HepG2 (cell line): ENCODE measurements around the gene ARHGAP15. TPM values are rescaled to one million over a fixed set of nuclear protein-coding genes. Genes with fewer than 3 reads are reported as not detected.

Experiments
- ATAC-seq: fragments of 200-7000 bp; cut with Tn5 transposase; 3 replicates; pipeline ENCODE4 v1.9.1; 2020; ENCODE audit warnings: mild to moderate bottlenecking, moderate library complexity
- BruUV-seq: library from RNA; stranded (reverse); fragments of 400-500 nt; replicated peaks from 2 replicates; lab custom pipeline; 2021; lab: Mats Ljungman, UMichigan
- CTCF ChIA-PET: fragments of 300-600 bp; formaldehyde crosslinking; extraction: SDS; loops from one replicate; lab custom pipeline; 2021; ENCODE audit warnings: low total read pairs, inconsistent platforms, low intra/inter-chr PET ratio; lab: Yijun Ruan, JAX
- POLR2A ChIA-PET: fragments of 350-600 bp; sonication (Branson Sonifier 250); formaldehyde crosslinking; loops from one replicate; lab custom pipeline; 2020; ENCODE audit warnings: antibody characterized with exemption, inconsistent platforms; lab: Yijun Ruan, JAX
- DNase-seq: peaks from one replicate; pipeline ENCODE4 v3.0.0-alpha.2; 2015; ENCODE audit warnings: low spot score
- FAIRE-seq: peaks from 3 replicates; lab custom pipeline; 2011; peaks lifted over from hg19 to GRCh38; lab: Jason Lieb, UNC
- H2AFZ ChIP-seq: one replicate; pipeline ENCODE4 v1.6.1; 2011; ENCODE audit warnings: low read length, inconsistent platforms
- H3K27ac ChIP-seq: fragments of 300-600 bp; 3 replicates; pipeline ENCODE4 v1.8.0; 2011; ENCODE audit warnings: mixed run types, mild to moderate bottlenecking, mixed read lengths, low read length, inconsistent platforms; ENCODE audit not compliant: insufficient read depth; ENCODE audit errors: extremely low read length
- H3K27me3 ChIP-seq, 2 experiments: fragments of 200-600 bp in 1 of 2; 2 replicates in 1 of 2; 3 replicates in 1 of 2; pipeline versions ENCODE4 v1.6.0 to v1.8.0; 2011; ENCODE audit warnings: low read length in 2 of 2, mild to moderate bottlenecking in 2 of 2, moderate library complexity in 2 of 2, inconsistent platforms in 1 of 2; ENCODE audit not compliant: insufficient read depth in 2 of 2, control insufficient read depth in 1 of 2
- H3K36me3 ChIP-seq, 2 experiments: fragments of 200-600 bp in 1 of 2; replicated peaks in 1 of 2; 2 replicates in 1 of 2; 3 replicates in 1 of 2; pipeline versions ENCODE4 v1.5.1 to v1.8.0; 2011; ENCODE audit warnings: low read length in 2 of 2, inconsistent platforms in 1 of 2; ENCODE audit not compliant: insufficient read depth in 2 of 2, control insufficient read depth in 1 of 2
- H3K4me1 ChIP-seq: 2 replicates; pipeline ENCODE4 v1.5.1; 2012; ENCODE audit warnings: low read length, inconsistent platforms; ENCODE audit not compliant: insufficient read depth
- H3K4me2 ChIP-seq: 2 replicates; pipeline ENCODE4 v1.6.0; 2011; ENCODE audit warnings: low read depth, low read length, inconsistent platforms
- H3K4me3 ChIP-seq, 3 experiments: fragments of 200-600 bp in 1 of 3; sonication (generic), shearing (Covaris generic) in 1 of 3; replicated peaks in 1 of 3; 2 replicates each; pipeline ENCODE4 v1.5.1; 2011 to 2016; ENCODE audit warnings: low read length in 3 of 3, inconsistent platforms in 2 of 3, low read depth in 2 of 3, mild to moderate bottlenecking in 2 of 3, control low read depth in 1 of 3, mixed read lengths in 1 of 3; ENCODE audit not compliant: insufficient read depth in 1 of 3
- H3K79me2 ChIP-seq: one replicate; pipeline ENCODE4 v1.6.1; 2011; ENCODE audit warnings: low read length, inconsistent platforms; ENCODE audit not compliant: insufficient read depth
- H3K9ac ChIP-seq: 2 replicates; pipeline ENCODE4 v1.6.0; 2011; ENCODE audit warnings: mild to moderate bottlenecking, low read depth, low read length, inconsistent platforms; ENCODE audit not compliant: insufficient read depth
- H3K9me3 ChIP-seq: 2 replicates; pipeline ENCODE4 v1.5.1; 2012; ENCODE audit warnings: mild to moderate bottlenecking, low read length
- H4K20me1 ChIP-seq: 2 replicates; pipeline ENCODE4 v1.6.0; 2011; ENCODE audit warnings: inconsistent platforms, mild to moderate bottlenecking, low read length, moderate library complexity; ENCODE audit not compliant: insufficient read depth
- AGO1 ChIP-seq: fragments of 200-400 bp; formaldehyde crosslinking; IDR thresholded peaks from 2 replicates; pipeline ENCODE4 v1.6.1; 2017; ENCODE audit warnings: mild to moderate bottlenecking, low read depth, low read length, moderate library complexity; ENCODE audit not compliant: poor library complexity, severe bottlenecking
- ATF7 ChIP-seq, 2 experiments: fragments of 450-650 bp in 1 of 2; sonication (generic) in 1 of 2; formaldehyde crosslinking in 1 of 2; IDR thresholded peaks; 2 replicates each; pipeline versions ENCODE4 v1.4.0 to v1.6.1; 2016 to 2020; ENCODE audit warnings: antibody characterized with exemption in 1 of 2, mild to moderate bottlenecking in 1 of 2, missing genetic modification reagents in 1 of 2
- CREBL2 ChIP-seq: sonication (generic); formaldehyde crosslinking; IDR thresholded peaks from 2 replicates; pipeline ENCODE4 v1.8.1; 2023; ENCODE audit warnings: missing genetic modification reagents, mild to moderate bottlenecking, borderline replicate concordance
- HMG20B ChIP-seq: conservative IDR thresholded peaks from 2 replicates; pipeline ENCODE4 v1.6.1; 2016; ENCODE audit warnings: missing genetic modification reagents, missing compliant biosample characterization
- HNF4A ChIP-seq: sonication (generic); formaldehyde crosslinking; IDR thresholded peaks from 2 replicates; pipeline ENCODE4 v1.4.0; 2020; ENCODE audit warnings: missing genetic modification reagents
- MIER3 ChIP-seq: IDR thresholded peaks from 2 replicates; pipeline ENCODE4 v1.6.1; 2016; ENCODE audit warnings: missing compliant biosample characterization, borderline replicate concordance
- MXD4 ChIP-seq: IDR thresholded peaks from 2 replicates; pipeline ENCODE4 v1.6.1; 2016; ENCODE audit warnings: mild to moderate bottlenecking, missing biosample characterization, missing genetic modification reagents
- NCOA1 ChIP-seq: sonication (generic); formaldehyde crosslinking; IDR thresholded peaks from 2 replicates; pipeline ENCODE4 v1.9.0; 2021; ENCODE audit warnings: missing genetic modification reagents
- NFE2 ChIP-seq: sonication (generic); formaldehyde crosslinking; IDR thresholded peaks from 2 replicates; pipeline ENCODE4 v1.4.0; 2020; ENCODE audit warnings: missing genetic modification reagents
- PRPF4 ChIP-seq: fragments of 200-400 bp; formaldehyde crosslinking; IDR thresholded peaks from 2 replicates; pipeline ENCODE4 v1.6.1; 2016; ENCODE audit warnings: low read length, low read depth; ENCODE audit not compliant: poor library complexity, severe bottlenecking
- SP140L ChIP-seq: sonication (generic); formaldehyde crosslinking; IDR thresholded peaks from 2 replicates; pipeline ENCODE4 v1.4.0; 2020; ENCODE audit warnings: missing genetic modification reagents, borderline replicate concordance
- TBP ChIP-seq: sonication (generic); formaldehyde crosslinking; IDR thresholded peaks from 2 replicates; pipeline ENCODE4 v1.5.0; 2020; ENCODE audit warnings: missing genetic modification reagents
- TFAP4 ChIP-seq: sonication (generic); IDR thresholded peaks from 2 replicates; pipeline ENCODE4 v1.6.1; 2016; ENCODE audit warnings: low read depth, borderline replicate concordance
- ZFP36L1 ChIP-seq: sonication (generic); formaldehyde crosslinking; IDR thresholded peaks from 2 replicates; pipeline ENCODE4 v1.8.0; 2022; ENCODE audit warnings: mild to moderate bottlenecking, missing genetic modification reagents, moderate library complexity
- ZKSCAN5 ChIP-seq: sonication (generic); formaldehyde crosslinking; IDR thresholded peaks from 2 replicates; pipeline ENCODE4 v1.5.1; 2020; ENCODE audit warnings: mild to moderate bottlenecking, missing genetic modification reagents
- ZNF530 ChIP-seq: sonication (generic); formaldehyde crosslinking; IDR thresholded peaks from 2 replicates; pipeline ENCODE4 v1.5.0; 2020; ENCODE audit warnings: low read depth, mild to moderate bottlenecking, missing genetic modification reagents
- ZNF564 ChIP-seq: sonication (generic); formaldehyde crosslinking; IDR thresholded peaks from 2 replicates; pipeline ENCODE4 v1.8.1; 2023; ENCODE audit warnings: mild to moderate bottlenecking, missing genetic modification reagents
- ZNF839 ChIP-seq: sonication (generic); formaldehyde crosslinking; IDR thresholded peaks from 2 replicates; pipeline ENCODE4 v1.4.0; 2020; ENCODE audit warnings: missing genetic modification reagents, mild to moderate bottlenecking, borderline replicate concordance
- WGBS: methylation state at CpG from one replicate; pipeline ENCODE4 v1.1.6; 2017; ENCODE audit warnings: low lambda C conversion rate; 5-methylcytosine and 5-hydroxymethylcytosine counted together
- in situ Hi-C: cut with HindIII; loops from 2 replicates; pipeline ENCODE4 v1.10.0; 2017; ENCODE audit warnings: low pct_unique_long_range_greater_than_20kb; ENCODE audit not compliant: extremely low pct_ligation_motif_present
- intact Hi-C: fragments of 100-400 bp; cut with micrococcal nuclease; formaldehyde crosslinking; loops from one replicate; pipeline ENCODE4 v1.10.0; 2022; ENCODE audit not compliant: unreplicated experiment
- polyA plus RNA-seq, 8 experiments: library from polyadenylated mRNA; depleted of rRNA in 3 of 8; stranded (reverse) in 7 of 8; unstranded in 1 of 8; fragments of >200 nt; fragmentation: Illumina TruSeq in 4 of 8; extraction: Trizol in 4 of 8; gene quantifications; 2 replicates each; pipeline versions ENCODE4 v1.2.1 to v1.2.3, GENCODE V29; 2011 to 2016; ENCODE audit warnings: low read depth in 4 of 8, missing spikeins in 1 of 8, mixed read lengths in 1 of 8; ENCODE audit not compliant: insufficient read depth in 1 of 8
- total RNA-seq, 5 experiments: library from RNA; depleted of rRNA; stranded (reverse); fragments of >200 nt; fragmentation: Illumina TruSeq; extraction: Trizol; gene quantifications; 2 replicates each; pipeline ENCODE4 v1.2.3, GENCODE V29; 2016; ENCODE audit warnings: low read depth in 1 of 5
- TF ChIP-seq, protein P1 (sequence below): sonication (generic); formaldehyde crosslinking; IDR thresholded peaks from 2 replicates; pipeline ENCODE4 v1.4.0; 2020; ENCODE audit warnings: mild to moderate bottlenecking, missing genetic modification reagents

The ARHGAP15 gene
- total and polyA plus RNA-seq, 2 of the 13 experiments (the other 11 are each of a cell fraction or from before 2014, with no cell fraction given), result 0.04 TPM; not detected in 1

- Histone ChIP-seq H3K4me1 (no peaks in the 10 kb centered on the region), H3K9me3 (no peaks in the 10 kb centered on the region), H3K4me3 (no peak overlapping the region), H3K9ac (no peak overlapping the region), H3K4me2 (no peak overlapping the region), H2AFZ (no peak overlapping the region), H3K79me2 (no peaks in the 10 kb centered on the region), H3K27ac (no peak overlapping the region), H3K27me3 (no peaks in the 10 kb centered on the region), H4K20me1 (no peaks in the 10 kb centered on the region), H3K36me3 (no peaks in the 10 kb centered on the region)
- no peak for ATAC-seq
- no TSS peak for BruUV-seq
- no peak for DNase-seq
- WGBS, result 2% methylated on average over 5 of the region's 5 CpGs
- no peak for FAIRE-seq
- intact Hi-C loops (no loop called here), in situ Hi-C loops (no loop called here)
- TF ChIP-seq AGO1 (no peak), CREBL2 (CRISPR knock-in tag) (no peak), NFE2 (CRISPR knock-in tag) (no peak), MXD4 (CRISPR knock-in tag) (no peak), TFAP4 (no peak), ZNF564 (CRISPR knock-in tag) (no peak), TBP (CRISPR knock-in tag) (no peak), ZKSCAN5 (CRISPR knock-in tag) (no peak), ATF7 (IDR thresholded peaks at IDR 0.05) (no peak), ATF7 (CRISPR knock-in tag; IDR thresholded peaks at IDR 0.05) (no peak), ZNF530 (CRISPR knock-in tag) (no peak), ZNF839 (CRISPR knock-in tag) (no peak), SP140L (CRISPR knock-in tag) (no peak), ZFP36L1 (CRISPR knock-in tag) (no peak), PRPF4 (no peak), MIER3 (CRISPR knock-in tag) (no peak), HNF4A (CRISPR knock-in tag) (no peak), NCOA1 (CRISPR knock-in tag) (no peak), HMG20B (CRISPR knock-in tag) (no peak)
- TF ChIP-seq, protein P1, sequence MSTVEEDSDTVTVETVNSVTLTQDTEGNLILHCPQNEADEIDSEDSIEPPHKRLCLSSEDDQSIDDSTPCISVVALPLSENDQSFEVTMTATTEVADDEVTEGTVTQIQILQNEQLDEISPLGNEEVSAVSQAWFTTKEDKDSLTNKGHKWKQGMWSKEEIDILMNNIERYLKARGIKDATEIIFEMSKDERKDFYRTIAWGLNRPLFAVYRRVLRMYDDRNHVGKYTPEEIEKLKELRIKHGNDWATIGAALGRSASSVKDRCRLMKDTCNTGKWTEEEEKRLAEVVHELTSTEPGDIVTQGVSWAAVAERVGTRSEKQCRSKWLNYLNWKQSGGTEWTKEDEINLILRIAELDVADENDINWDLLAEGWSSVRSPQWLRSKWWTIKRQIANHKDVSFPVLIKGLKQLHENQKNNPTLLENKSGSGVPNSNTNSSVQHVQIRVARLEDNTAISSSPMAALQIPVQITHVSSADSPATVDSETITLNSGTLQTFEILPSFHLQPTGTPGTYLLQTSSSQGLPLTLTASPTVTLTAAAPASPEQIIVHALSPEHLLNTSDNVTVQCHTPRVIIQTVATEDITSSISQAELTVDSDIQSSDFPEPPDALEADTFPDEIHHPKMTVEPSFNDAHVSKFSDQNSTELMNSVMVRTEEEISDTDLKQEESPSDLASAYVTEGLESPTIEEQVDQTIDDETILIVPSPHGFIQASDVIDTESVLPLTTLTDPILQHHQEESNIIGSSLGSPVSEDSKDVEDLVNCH, result no peak
- CTCF ChIA-PET, result no interaction called here
- POLR2A ChIA-PET, result no interaction called here
Observed at GRCh38 chr2:143582046-143582747, 453.0 kb downstream of the ARHGAP15 start.
